NCI-H82 treated with DMSO at 0.1 percent for 48 hours (cell line): ENCODE data around the gene COPB2.

ENCODE experiments used
- DNase-seq: peaks from one replicate; lab custom pipeline; 2025; ENCODE audit not compliant: unreplicated experiment; lab: John Stamatoyannopoulos, UW

The COPB2 gene

DNA sequence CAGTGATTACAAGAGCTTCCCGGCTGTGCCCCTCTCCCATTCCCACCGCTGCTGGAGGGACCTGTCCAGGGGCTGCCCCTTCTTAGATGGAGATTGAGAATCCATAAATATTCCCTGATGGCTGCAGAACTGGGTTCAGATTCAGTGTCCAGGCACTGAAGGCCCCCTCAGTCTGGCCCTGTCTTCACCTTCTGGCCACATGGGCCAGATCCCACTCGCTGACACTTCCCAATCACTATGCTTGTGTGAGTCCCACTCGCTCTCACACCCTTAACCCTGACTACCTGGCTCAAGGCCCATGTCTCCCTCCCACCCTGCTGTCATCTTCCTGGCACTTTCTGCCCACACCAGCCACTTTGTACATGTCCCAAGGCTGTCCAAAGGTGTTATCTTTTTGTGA, 61.1 kb downstream of the COPB2 start:
- DNase-seq, result no peak

DNA sequence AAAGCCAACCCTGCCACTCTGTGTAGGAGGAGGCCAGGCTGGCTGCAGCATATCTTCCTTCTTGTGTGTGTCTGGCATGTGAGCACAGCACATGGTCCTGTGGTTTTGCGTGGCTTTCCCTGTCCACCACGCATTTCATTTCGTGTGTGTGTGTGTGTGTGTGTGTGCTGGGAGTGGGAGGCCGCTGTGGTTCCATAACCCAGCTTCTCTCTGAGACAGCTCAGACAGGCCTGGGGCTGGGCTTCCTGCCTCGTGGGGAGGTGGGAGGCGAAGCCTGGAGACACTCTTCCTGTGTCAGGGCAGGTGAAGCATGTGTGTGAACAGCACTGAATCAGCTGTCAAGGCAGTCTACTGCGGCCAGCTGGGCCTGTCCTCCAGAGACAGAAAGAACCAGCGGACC, 61.6 kb downstream of the COPB2 start:
- no peak for DNase-seq

DNA sequence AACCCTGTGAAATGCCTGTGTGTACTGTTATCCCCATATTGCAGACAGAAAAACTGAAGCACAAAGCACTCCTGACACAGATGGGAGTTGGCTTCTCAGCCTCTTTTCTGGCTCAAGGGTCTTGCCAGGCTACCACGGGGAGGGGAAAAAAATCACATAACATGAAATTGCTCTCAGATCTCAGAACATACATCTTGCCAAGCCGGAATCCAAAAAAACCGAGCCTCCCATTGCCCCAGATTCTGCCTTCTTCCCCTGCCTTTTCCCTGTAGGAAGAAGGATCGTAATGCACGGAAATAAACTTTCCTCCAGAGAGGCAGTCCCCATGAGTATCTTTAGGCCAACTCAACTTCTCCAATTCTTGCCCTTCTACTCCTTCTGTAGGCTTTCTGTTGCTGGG, 62.2 kb downstream of the COPB2 start:
- no peak for DNase-seq

DNA sequence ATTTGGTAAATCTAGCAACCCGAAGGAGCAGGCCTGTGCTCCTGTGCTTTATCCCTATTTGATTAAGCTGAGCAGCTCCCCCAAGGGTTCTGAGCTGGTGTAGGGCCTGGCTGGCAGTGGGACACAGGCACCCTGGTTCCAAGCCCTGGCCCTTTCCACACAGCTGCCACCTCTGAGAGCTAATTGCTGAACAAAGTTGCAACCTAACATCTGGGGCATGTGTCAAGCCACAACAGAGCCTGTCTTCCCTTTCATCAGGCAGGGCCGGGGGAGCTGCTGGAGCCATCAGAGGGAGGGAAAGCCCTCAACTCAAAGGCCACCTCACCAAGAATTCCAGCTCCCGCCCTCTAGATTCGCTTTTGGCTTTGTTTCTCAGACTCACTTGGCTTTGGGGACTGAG, 62.7 kb downstream of the COPB2 start:
- DNase-seq, result no peak

DNA sequence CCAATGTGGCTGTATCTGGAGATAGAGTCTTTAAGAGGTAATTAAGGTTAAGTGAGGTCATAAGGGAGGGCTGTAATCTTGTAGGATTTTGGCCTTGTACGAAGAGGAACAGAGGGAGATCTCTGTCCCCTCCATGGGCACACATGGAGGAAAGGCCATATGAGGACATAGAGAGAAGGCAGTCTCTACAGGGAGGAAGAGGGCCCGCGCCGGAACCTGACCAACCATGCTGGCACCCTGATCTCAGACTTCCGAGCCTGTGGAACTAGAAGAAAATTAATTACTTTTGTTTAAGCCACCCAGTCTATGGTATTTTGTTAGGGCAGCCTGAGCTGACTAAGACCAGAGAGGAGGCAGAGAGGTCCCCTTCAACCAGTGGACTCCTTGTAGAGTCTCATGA, 63.3 kb downstream of the COPB2 start:
- DNase-seq, result no peak

DNA sequence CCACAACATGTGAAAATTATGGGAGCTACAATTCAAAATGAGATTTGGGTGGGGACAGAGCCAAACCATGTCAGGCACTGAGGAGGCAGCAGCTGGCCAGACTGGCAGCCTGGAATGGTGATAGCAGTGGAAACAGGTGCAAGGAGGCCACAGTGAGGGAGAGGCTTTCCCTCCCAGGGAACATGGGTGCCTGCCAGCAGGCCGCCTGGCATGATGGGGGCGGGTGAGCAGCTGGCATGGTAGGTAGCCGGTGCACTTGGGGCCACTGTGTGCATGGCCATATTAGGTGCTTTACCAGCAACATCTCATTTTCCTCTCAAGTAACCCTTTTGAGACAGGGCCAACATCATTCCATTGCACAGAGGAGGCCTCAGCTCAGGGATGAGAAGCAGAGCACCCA, 63.9 kb downstream of the COPB2 start:
- no peak for DNase-seq

DNA sequence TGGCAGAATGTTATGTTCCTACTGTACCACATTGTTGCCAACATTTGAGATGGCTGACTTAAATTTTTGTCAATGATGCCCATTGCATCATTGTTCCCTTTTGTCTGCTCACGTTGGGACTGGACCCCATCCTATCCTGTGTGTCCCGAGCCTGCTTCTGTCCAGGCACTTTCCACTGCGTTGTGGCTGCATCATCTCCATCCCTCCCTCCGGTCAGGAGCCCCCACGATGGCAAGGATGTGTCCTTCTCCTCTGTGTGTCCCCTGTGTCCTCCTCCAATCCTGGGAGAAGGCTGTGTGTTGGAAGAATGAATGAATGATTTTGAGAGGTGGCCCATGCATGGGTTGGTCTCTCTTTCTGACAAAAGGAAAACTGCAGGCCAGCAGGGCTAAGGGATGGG, 65.0 kb downstream of the COPB2 start:
- no peak for DNase-seq

DNA sequence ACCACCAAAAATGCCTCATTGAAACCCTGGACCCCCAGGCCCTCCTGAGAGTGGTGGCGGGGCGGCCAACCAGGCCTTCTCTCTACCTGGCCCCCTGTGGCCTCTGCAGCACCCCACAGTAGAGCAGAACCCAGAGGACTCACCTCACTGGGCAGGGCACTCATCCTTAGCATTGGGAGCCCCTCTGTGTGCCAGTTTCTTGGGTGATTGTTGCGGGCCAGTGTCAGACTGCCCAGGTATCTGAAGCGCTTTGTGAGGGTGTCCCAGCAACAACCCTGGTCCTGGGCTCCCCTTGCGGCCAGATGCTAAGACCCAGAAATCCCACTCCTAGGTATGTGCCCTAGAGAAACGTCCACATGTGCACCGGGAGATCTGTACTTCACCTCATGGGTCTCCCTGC, 66.3 kb downstream of the COPB2 start:
- DNase-seq, result no peak

DNA sequence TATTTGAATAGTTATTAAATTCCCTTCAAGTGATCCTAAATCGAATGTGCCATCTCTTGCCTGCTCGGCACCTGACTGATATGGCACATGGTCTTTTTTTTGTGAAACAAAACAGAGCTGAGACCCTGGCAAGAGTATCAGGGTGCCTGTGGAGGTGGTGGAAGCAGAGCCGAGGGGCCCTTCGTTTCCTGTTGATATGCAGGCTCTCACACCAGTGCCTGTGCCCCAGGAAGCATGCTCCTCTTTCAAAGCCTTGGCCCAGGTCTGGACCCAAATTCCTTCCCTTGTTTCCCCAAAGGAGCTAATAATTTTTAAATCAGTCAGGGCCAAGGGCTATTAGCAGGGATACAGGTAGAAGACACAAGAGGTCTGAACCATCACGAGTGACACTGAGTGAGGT, 67.1 kb downstream of the COPB2 start:
- DNase-seq, result no peak

DNA sequence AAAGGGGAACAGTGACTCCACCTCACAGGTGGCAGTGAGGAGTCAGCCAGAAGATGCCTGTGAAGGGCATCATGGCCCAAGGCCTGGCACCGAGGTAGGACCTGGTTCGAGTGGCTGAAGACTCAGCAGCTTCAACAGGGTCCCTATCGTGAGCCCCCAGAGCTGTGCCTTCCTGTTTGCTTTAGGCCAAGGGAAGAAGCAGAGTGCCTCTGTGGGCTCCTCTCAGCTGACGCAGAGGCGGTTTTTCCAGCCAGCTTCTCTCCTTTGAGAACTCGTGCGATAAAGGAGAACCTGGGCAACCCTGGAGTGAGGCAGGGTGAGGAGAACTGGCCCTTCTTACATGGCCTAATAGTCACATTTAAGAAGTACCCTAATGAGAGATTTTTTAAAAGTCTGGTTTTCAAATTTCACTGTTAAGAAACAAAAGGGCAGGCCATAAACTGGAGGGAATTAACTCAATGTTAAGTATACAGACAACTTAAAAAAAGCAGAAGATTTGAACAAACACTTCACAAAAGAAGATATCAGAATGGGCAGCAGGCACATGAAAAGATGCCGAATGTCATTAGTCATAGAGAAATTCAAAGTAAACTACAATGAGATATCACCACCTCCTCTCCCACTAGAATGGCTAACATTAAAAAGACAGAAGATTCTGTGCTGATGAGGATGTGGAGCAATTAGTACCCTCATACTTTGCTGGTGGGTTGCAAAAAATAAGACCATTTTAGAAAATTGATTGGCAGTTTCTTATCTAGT, 68.7 kb downstream of the COPB2 start:
- DNase-seq, result no peak

DNA sequence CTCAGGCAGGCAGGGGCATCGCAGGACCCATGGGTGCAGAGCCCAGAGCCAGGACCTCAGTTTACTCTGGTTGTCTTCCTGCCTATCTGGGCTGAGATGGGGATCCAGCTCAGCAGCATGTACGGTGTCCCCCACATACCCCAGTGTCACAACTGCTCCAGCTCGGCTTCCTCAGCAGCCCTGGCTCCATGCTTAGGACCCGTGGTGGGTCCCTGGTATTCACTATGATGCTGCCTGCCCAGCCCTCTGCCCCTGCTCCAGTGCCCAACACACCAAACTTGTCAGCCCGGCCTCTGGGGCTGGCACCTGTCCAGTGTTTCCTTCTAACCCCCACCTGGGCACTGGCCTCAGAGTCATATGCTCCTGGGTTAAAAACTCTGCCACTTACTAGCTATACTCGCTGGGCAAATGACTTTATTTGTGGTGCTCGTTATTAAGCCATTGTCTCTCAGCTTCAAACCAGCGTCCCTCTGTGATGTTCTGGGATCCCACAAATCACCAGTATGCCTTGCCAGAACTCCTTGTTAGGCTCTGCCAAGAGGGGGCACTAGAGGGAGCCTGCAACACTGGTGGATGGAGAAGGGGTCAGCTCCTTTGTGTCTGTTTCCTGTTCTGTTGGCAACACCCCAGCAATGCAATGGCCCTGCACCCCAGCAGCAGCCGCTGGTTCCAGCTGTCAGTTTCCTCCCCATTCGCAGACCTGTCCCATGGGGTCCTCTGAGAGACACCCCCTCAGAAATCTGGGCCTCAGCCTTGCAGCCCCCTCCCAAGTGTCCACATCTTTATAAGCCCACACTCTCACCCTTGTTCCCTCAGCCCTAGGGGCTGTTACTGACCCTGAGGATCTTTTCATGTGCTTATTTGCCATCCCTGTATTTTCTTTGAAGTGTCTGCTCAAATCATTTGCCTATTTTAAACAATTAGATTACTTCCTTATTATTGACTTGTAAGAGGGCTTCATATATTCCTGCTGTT, 69.7 kb downstream of the COPB2 start:
- peak; percentile 17 for DNase-seq

DNA sequence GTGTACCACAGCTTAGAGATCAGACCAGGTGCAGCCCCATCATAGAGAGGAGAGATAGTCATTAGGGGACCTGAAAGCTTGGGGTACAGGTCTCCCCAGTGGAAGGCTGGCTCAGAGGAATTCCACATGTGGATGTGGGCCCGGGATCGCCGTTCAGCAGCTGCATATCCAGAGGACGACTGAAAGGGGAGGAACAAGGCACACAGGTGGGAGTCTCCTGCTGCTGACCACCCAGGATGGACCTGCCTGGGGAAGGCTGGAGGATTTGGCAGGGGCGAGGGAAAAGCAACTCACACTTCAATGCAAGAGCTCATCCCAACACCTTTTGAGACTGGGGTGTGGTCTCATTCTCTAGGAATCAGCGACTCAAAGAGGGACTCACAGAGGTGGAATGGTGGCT, 70.6 kb downstream of the COPB2 start:
- DNase-seq, result no peak

DNA sequence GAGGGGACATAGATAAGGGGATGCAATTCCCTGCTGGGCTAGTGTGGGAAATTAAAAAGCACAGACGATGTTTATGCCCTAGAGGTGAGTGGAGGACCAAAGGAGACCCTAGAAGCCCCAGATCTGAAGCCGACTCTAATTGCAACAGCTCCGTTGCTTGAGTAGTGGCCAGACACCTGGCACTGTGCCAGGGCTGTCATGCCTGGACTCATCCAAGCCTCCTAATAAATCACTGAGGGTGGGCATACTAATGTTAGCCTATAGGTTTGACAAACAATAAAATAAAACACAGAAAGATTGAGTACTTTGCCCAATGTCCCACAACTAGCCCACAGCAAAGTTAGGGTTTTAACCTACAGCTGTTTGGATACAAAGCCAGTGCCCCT, 71.0 kb downstream of the COPB2 start:
- DNase-seq, result no peak

DNA sequence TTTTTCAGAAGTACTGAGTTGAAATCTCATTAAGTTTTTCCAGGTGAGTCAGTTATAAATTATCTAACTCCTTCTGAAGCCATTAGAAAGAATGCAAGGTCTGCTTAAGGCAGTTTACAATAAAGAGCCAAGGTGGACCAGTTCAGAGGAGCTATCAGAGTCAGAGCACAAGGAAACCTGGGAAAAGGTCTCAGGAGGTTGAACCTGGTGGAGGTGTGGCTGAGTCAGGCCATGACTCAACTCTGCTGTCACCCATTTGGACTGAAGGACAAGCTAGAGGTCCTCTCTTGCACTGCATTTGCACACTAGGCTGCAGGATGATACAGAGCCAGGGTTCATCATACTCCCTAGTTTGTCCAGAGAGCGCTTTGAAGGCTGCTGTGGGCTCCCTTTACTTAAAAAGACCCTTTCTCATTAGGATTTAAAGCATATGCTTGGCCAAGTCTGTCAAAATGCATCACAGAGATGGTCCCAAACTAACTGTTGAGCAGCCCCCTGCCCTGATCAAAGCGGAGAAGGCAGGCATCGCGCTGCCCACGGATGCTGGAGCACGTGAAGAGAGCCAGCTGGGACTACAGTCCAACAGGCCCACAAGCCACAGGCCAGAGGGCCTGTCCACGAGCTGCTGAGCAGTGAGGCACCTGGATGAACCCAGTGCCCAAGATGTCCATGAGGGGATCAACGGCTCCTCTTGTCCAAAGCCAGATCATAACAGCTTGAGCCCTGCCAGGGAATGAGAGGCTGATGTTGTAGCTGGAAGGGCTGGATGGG, 71.6 kb downstream of the COPB2 start:
- no peak for DNase-seq

DNA sequence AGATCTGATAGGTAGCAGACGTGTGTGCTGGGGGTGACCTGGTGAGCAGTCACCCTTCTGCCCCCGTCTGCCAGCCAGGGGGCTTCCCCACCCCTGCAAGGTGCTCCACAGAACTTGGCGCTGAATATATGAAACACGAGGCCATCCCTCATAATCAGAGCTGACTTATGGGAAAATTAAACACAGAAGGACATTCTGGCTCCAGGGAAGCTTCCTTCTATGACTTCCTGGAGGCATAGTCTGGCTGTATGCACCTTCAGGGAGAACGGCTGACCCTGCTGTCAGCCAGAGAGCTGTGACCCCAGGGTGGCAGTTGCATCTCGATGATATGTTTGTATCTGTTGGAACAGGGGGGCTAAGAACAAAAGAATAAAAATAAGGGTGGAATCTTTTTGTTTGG, 72.2 kb downstream of the COPB2 start:
- DNase-seq, result no peak

DNA sequence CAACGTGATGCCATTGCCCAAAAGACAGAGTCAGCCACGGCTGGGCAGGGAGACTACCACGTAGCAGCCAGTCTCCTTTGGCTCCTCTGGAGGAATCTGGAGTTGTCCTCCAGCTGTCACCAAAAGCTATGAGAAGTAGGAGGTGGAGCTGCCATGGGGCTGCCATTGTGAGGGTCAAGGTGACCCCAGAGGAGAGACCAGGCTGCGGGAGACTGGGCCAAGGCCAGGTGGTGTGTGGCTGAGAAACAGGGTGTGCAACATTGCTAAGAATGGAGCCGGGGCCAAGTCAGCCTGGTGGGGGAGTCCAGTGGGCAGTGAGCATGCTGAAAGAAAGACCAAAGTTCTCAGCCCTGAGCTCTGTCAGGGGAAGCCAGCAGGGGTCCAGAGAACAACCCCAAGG, 75.5 kb downstream of the COPB2 start:
- DNase-seq, result no peak

DNA sequence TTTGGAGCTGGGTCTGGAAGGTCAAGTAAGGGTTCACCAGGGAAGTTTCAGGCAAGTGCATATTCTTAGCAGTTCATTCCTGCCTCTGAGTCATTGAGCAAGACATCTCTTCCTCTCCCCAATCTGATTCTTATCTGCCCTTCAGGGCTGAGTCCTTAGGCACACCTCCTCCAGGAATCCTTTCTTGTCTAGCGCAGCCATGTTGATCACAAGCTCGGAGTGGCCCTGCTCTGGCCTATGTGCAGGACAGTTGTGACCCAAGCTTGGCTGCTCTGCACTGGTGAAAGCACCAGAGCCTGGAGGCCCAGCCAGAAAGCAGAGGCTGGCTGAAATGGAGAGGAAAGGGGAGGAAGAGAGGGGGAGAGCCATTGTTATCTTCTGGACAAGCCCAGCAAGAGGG, 76.5 kb downstream of the COPB2 start:
- DNase-seq, result no peak

DNA sequence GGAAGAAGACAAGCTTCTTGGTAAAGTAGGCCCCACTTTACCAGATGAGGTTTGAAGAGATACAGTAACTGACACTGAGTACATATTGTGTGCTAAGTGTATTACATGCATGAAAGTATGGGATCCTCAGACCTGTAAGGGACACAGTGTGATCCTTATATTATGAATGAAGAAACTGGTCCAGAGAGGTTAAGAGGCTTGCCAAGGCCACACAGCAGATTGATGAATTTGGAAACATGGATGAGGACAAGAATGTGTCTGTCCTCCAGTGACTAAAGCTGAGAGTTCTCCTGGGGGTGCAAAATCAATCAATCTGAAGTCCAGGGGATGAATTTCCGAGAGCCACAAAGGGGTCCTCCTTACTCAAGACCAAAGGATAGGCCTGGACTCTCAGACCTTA, 77.0 kb downstream of the COPB2 start:
- no peak for DNase-seq

DNA sequence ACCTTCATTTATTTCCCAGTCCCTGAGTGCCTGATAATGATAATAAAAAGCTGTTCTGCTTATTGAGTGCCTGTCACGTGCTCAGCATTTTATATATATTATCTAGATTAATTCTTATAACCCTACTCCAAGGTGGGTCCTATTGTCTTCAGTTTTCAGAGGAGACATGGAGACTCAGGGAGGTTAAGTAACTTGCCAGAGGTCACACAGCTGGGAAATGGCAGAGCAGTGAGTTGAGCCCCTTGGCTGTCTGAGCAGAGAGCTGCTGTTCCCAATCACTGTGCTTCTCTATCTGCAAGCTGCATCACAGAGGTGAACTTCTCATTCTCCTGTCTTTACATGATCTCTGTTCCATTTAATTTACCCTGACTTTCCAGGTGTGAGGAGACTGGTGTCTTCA, 77.9 kb downstream of the COPB2 start:
- no peak for DNase-seq

DNA sequence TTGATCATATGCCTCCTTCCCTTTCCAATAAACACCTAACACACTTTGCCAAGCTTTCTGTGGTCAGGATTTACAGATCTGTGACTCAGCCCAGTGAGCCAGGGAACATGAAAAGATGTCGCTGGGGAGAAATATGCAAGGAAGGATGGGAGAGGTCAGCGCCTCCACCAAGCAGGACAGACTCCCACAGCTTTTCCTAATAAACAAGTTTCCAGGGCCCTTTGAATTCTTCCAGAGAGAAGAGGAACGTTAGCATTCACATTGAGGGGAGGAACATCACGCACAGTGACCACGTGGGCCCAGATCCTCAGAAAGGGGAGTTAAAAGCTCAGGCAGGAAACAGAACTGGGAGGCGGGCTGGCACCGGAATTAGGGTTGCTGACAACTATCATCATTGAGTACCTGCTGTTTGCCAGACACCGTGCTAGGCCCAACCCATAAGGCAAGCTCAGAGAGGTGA, 78.9 kb downstream of the COPB2 start:
- DNase-seq, result no peak

DNA sequence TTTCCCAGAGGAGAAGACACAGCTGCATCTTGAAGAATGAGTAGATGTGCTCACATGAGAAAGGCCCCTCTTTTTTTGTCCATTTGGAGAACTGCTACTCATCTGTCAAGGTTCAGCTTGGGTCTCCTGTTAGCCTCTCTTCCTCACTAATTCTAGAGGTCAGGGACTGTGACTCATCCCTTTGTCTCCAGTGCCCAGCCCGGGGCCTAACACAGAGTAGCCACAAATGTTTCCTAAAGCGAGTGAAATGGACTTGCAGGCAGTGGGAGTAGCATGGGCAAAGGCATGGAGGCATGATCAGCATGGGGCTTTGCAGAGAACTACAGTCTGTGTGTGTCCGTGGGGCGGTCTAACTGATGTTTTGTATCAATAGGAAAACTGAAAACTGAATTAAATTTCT, 79.6 kb downstream of the COPB2 start:
- DNase-seq, result no peak
